Medulla oblongata (tissue), 1 donor: Measurements from ENCODE around the gene RAPSN.

Experiments used
- DNase-seq: peaks from one replicate; pipeline ENCODE4 v3.0.0-alpha.2; 2015; ENCODE audit errors: extremely low spot score

The RAPSN gene

DNA sequence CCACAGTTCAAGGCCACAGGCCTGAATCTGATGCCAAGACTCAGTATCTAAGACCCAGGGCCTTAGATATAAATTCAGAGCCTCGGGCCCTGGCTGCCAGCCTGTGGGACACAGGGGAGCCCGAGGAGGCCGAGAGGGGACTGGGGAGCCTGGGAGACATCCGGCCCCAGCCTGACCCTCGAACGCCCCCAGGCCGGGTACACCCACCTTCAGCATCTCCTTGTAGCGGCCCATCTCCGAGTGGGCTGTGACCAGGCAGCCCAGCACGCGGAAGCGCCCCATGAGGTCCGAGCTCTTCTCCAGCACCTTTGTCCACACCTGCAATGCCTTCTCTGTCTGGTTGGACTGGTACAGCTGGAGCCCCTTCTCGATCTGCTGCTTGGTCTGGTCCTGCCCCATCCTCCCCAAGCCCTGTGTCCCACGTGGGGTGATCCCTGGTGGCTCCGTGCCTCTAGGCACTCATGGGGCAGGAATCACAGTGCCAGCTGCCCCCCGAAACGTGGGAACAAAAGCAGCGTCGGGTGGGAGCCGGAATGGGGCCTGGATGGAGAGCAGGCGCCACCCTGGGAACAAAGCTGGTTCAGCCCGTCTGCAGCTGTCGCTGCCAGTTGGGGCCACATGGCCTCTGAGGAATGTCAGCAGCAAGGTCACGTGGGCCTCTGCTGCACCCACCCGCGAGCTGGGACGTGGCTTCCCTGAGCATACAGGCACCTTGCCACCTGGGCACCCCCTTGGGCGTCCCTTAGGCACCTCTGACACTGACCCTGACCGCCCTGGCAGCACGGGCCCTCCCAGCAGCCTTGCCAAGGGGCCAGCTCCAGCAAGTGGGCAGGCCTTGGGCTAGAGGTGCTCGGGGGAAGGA is at the start of gene RAPSN:
Gene RAPSN, minus strand, starts transcription at position 571 of the 862 bp plus-strand sequence. Its CDS starts 172 bp downstream, at position 399.
- DNase-seq: no peak

DNA sequence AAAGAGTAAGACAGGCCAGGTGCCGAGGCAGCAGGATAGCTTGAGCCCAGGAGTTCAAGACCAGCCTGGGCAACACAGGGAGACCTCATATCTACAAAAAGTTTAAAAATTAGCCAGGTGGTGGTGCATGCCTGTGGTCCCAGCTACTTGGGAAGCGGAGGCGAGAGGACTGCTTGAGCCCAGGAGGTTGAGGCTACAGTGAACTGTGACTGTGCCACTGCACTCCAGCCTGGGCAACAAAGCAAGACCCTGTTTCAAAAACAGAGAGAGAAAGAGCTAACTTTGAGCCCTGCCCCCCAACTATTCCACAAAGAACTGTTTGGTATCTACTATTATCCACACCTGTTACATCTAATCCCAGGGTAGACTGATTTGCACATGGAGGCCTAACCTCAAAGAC is 49.2 kb upstream of the RAPSN start:
- DNase-seq: no peak

GRCh38 chr11:47496808-47497207 is 47.9 kb upstream of the RAPSN start:
- no peak for DNase-seq

DNA sequence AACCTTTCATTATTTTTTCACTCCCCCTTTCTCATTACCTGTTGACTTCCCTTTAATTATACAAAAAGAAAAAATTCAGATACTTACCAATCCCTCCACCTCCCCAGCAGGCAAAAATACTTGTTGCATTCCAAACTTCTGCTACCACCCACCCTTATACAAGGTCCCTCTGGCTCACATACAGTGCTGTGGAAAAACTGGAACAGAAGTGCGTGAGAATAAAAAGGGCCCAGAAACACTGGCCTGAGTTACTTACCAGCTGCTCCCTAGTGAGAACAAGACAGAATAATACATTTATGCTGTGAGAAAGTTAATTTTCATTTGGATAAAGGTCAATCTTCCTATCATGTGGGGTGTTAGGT is 46.9 kb upstream of the RAPSN start:
- no peak for DNase-seq

- no peak for DNase-seq
Measured at GRCh38 chr11:47495011-47495855, 46.3 kb upstream of the RAPSN start.

DNA sequence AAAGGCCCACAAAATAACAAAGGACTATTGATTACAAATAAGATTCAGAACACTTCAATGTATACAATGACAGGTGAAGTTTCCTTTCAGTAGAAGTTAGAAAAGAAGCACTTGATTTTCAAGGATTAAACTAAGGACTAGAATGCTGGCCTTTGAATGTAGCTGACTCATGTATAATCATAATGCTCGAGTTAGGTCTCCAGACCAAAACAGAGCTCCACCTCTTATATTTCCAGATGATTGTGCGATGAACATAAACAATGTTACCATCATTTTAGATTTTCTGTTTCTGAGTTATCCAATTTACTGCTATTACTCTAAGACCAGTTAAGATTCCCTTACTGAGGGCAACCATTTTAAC is 40.4 kb upstream of the RAPSN start:
- no peak for DNase-seq

DNA sequence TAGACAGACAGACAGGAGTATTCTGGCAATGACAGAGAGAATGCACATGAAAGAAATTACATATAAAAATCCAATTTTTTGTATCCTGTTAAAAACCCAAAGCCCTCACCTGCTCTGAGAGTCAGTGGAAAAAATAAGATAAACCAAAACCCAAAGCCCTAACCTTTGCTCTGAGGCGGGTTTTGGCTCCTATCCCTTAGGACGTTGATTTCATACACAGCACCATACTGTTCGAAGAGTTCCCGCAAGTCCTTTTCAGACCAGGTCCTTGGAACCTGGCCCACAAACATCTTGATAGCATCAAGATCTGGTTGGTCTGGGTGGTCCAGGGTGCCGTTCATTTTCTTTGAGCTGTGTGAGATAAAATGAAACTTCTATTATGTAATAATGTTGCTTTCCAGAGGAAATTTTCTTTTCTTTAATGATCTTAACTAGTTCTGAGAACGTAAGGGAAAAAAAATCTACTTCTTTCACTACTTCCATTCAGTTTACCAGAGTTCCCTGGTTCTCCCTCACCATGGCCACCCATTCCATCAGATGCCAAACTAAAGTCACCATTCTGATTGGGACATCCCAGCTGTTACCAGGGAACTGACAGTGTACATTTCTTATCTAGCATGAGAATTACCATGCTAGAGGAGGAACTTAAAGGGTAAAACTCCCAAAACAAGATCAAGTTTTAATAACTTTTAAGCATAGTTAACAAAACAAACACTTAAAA is 39.9 kb upstream of the RAPSN start:
- no peak for DNase-seq

- no peak for DNase-seq
Measured at GRCh38 chr11:47488111-47488510, 39.2 kb upstream of the RAPSN start.

DNA sequence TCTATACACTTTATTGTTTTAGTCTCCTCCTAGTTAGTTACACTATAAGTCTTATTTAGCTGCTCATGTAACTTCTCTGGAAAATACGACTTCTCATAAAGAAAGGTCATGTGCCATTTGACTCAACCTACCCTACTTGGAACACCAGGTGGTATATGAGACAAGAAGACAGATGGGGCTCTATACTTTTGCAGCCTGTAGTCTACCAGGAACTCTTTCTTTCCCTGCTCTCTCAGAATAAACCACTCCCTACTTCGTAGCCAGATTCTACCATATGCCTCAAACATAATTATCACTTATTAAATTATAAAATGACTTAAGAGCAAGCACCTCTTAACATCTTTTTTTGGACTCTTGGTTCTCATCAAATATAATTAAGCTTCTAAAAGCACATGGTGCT is 38.5 kb upstream of the RAPSN start:
- no peak for DNase-seq

GRCh38 chr11:47485107-47485506 is 36.2 kb upstream of the RAPSN start:
- DNase-seq: no peak

DNA sequence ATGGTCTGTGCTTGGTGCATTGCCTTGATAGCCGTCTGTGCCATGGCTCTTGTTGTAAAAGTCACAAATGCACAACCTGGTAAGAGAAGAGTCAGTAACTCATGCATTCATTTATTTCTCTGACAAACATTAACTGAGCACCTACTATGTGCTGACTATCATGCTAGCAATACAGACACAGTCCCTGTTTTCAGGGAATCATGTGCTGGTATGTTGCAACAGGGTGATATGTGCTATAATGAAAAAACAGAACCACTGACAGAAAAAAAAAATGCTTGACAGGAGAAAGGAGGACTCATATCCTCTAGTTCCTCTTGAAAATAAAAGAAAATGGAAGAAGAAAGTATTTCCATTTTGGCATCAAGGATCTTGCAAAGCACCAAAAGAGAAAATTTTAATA is 34.5 kb upstream of the RAPSN start:
- no peak for DNase-seq

DNA sequence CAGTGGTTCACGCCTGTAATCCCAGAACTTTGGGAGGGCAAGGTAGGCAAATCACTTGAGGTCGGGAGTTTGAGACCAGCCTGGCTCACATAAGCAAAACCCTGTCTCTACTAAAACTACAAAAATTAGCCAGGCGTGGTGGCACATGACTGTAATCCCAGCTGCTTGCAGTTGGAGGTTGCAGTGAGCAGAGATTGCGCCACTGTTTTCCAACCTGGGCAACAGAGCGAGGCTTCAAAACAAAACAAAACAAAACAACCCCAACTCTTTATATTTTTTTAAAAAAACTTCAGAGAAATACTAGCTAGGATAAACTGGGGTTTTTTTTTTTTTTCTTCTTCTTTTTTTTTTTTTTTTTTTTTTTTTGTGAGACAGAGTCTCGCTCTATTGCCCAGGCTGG is 31.8 kb upstream of the RAPSN start:
- no peak for DNase-seq

GRCh38 chr11:47478651-47479329 is 29.9 kb upstream of the RAPSN start:
- no peak for DNase-seq

- DNase-seq: peak; percentile 29
Measured at GRCh38 chr11:47477753-47478152, 28.8 kb upstream of the RAPSN start.

DNA sequence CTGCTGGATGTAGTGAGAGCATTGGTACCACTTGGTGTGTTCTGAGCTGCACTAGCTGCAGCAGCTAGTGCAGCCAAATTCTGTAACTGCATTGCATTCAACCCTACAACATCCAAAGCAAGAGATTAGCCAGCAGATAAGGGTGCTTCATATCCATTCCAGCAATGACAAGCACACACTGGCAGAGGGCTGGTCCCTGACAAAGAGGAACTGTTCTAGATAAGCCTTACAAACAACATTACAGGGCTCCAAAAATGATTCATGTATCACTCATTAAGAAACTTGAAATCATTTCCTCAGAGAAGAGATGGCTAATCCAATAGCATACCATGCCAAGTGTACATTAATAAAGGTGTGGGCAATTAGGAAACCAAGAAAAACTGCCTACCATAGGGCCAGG is 28.4 kb upstream of the RAPSN start:
- DNase-seq: no peak

DNA sequence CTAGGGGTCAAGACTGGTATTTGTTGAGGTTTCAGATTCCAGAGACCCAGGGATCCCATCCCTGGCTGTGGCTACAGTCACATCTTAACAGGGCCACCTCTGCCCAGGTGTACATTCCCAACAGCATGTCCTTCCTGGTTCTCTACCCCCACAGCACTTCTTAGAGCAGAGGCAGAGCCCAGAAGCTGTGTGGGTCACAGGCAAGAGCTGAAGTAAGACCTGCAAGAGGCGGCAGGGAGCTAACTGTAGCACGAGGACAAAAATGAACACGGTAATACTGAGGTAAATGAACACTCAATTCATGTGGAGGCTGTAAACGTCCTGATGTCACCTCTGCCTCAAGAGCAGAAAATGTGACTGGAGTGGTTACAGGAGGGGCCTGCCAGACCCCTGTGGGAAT is 21.7 kb upstream of the RAPSN start:
- no peak for DNase-seq

DNA sequence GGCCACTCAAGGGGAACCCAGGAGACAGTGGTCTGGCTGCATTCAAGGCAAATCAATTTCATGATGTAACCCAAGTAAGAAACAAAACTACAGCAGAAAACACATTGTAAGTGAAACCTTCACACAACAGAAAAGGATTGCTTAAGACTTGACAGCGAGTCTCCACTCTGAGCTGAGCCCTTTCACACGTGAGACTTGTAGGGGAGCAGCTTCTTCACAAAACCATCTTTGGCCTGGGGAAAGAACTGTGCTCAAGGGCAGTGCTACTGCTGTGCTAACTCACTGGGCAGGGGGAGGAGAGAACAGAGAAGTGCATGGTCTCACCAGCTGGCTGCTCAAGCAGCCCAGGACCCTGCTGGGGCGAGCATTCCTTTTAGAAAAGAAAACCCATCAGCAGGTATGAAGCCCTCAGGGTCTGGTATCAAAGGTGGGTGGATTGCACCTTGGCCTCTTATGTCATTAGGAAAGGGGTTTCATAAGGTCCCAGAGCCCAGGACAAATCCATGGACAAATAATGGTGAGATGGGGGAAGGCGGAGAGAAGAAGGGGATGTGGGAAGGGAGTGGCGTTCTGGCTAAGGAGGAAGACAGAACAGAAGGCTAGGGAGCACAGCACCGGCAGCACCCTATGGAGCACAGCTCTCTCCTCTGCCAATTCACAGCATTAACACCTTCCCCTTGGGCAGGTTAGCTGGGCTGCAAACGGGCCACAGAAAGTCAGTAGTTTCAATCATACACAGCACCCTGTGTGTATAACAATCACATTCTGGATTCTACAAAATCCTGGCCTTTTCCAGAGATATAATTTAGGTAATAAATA is 20.6 kb upstream of the RAPSN start:
- DNase-seq: no peak

GRCh38 chr11:47468598-47469214 is 19.8 kb upstream of the RAPSN start:
- DNase-seq: no peak

DNA sequence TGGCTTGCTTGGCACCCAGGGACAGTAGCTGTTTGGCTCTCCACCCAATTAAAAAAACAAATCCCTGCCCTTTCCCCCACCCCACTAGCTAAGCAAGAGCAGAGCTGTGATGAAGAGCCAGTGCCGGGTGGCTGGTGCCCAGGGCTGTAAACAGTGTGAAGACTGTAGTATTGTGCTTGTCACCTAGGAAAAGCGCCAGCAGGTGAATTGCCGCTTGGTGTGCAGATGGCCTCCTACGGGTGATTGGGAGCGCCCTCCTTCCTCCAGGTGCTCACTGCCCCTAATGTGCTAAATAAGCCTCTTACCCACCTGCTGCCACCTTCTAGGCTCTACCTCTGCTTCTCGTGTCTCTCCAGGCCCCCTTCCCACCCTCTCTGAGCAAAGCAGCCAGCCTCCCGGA is 18.4 kb upstream of the RAPSN start:
- DNase-seq: no peak

DNA sequence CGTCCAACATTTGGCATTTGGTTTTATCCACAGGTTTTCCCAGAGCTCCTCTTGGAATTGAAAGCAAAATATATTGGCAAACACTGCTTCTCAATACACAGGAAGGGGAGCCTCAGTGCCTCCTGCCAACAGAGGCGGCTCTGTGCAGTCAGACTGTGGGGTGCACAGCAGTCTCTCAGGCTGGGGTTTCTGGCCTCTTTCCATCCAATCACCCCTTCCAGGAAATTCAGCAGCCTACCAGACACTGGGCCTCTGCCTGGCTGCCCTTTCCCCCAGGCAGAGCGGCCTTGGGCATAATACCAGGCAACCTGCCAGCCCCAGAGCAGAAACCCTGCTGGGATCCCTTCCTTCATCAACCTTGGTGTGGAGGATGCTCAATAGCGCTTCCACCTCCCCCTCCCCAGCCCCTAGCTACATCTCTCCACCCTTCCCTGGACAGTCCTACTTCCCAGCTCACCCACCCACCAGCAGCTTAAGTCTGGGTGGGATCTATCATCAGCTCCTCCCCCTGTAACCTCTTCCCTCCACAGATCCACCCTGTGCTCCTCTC is 17.8 kb upstream of the RAPSN start:
- peak; percentile 76 for DNase-seq
